ENCODE results near the gene EPC2.

DNA sequence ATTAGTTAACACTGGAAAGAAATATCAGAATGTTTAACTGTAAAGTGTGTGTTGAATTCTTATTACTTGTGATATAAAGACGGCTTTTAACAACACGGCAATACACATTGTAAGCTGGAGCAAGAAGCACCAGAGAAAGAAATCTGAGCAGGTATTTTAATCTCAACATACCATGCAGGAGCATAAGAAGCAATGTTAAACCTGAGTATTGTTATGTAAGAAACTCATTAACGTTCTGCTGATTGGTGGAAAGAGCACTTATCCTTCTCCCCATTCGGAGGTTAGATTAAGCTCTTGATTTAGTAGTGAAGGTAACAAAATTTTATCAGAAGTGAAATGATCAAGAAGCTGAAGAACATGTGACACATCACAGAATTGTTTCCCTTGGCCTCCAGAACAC, 107.4 kb downstream of the EPC2 start:
- TF ChIP-seq, protein P1, sequence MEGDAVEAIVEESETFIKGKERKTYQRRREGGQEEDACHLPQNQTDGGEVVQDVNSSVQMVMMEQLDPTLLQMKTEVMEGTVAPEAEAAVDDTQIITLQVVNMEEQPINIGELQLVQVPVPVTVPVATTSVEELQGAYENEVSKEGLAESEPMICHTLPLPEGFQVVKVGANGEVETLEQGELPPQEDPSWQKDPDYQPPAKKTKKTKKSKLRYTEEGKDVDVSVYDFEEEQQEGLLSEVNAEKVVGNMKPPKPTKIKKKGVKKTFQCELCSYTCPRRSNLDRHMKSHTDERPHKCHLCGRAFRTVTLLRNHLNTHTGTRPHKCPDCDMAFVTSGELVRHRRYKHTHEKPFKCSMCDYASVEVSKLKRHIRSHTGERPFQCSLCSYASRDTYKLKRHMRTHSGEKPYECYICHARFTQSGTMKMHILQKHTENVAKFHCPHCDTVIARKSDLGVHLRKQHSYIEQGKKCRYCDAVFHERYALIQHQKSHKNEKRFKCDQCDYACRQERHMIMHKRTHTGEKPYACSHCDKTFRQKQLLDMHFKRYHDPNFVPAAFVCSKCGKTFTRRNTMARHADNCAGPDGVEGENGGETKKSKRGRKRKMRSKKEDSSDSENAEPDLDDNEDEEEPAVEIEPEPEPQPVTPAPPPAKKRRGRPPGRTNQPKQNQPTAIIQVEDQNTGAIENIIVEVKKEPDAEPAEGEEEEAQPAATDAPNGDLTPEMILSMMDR (IDR thresholded peaks at IDR 0.05): no peak
- no peak for TF ChIP-seq POLR2A (IDR thresholded peaks at IDR 0.05)
